Endothelial cell of umbilical vein (primary cell): ENCODE measurements around the gene TEP1. TPM values are rescaled to one million over a fixed set of nuclear protein-coding genes. Genes with fewer than 3 reads are reported as not detected.

Experiments
- BruUV-seq: library from RNA; stranded (reverse); fragments of 400-500 nt; replicated peaks from 2 replicates; lab custom pipeline; 2021; lab: Mats Ljungman, UMichigan
- CTCF ChIA-PET: fragments of 300-600, 350-600 bp; sonication (Branson Sonifier 250); formaldehyde crosslinking; loops from one replicate; lab custom pipeline; 2021; ENCODE audit warnings: antibody characterized with exemption, inconsistent platforms; lab: Charles Lee
- POLR2A ChIA-PET: fragments of 300-600, 350-600 bp; sonication (Branson Sonifier 250); formaldehyde crosslinking; loops from one replicate; lab custom pipeline; 2021; ENCODE audit warnings: antibody characterized with exemption, inconsistent platforms; lab: Charles Lee
- DNase-seq: peaks from one replicate; pipeline ENCODE4 v3.0.0-alpha.2; 2011; ENCODE audit warnings: low read depth, low spot score
- FAIRE-seq: peaks from 2 replicates; lab custom pipeline; 2011; peaks lifted over from hg19 to GRCh38; lab: Jason Lieb, UNC
- H2AFZ ChIP-seq: 2 replicates; pipeline ENCODE4 v1.6.0; 2012; ENCODE audit warnings: low read depth, low read length, control low read depth, inconsistent platforms
- H3K27ac ChIP-seq: 2 replicates; pipeline ENCODE4 v1.5.1; 2011; ENCODE audit warnings: low read depth, mild to moderate bottlenecking, control low read depth, low read length, moderate library complexity; ENCODE audit not compliant: insufficient read depth
- H3K27me3 ChIP-seq, 2 experiments: 2 replicates each; pipeline versions ENCODE4 v1.6.0 to v1.6.1; 2011; ENCODE audit warnings: low read length in 2 of 2, mixed read lengths in 1 of 2; ENCODE audit not compliant: control insufficient read depth in 2 of 2, insufficient read depth in 2 of 2
- H3K36me3 ChIP-seq, 2 experiments: 2 replicates in 1 of 2; 3 replicates in 1 of 2; pipeline ENCODE4 v1.5.1; 2011; ENCODE audit warnings: low read length in 2 of 2, mild to moderate bottlenecking in 1 of 2, moderate library complexity in 1 of 2; ENCODE audit not compliant: control insufficient read depth in 2 of 2, insufficient read depth in 2 of 2; ENCODE audit errors: extremely low read depth in 1 of 2
- H3K4me1 ChIP-seq: 3 replicates; pipeline ENCODE4 v1.5.1; 2011; ENCODE audit warnings: mild to moderate bottlenecking, low read length; ENCODE audit not compliant: control insufficient read depth, insufficient read depth; ENCODE audit errors: extremely low read depth
- H3K4me2 ChIP-seq: 2 replicates; pipeline ENCODE4 v1.6.1; 2011; ENCODE audit warnings: low read length, control low read depth, mixed read lengths; ENCODE audit not compliant: insufficient read depth
- H3K4me3 ChIP-seq, 3 experiments: fragments of 200-600 bp in 1 of 3; sonication (generic), shearing (Covaris generic) in 1 of 3; replicated peaks in 1 of 3; 2 replicates each; pipeline ENCODE4 v1.5.1; 2011 to 2016; ENCODE audit warnings: control low read depth in 3 of 3, low read length in 3 of 3, mild to moderate bottlenecking in 2 of 3, inconsistent platforms in 1 of 3, low read depth in 1 of 3, moderate library complexity in 1 of 3; ENCODE audit not compliant: insufficient read depth in 1 of 3
- H3K79me2 ChIP-seq: 2 replicates; pipeline ENCODE4 v1.6.0; 2012; ENCODE audit warnings: low read length, inconsistent platforms; ENCODE audit not compliant: control insufficient read depth, insufficient read depth
- H3K9ac ChIP-seq: replicated peaks from 2 replicates; pipeline ENCODE3; 2011; ENCODE audit warnings: low read length, control low read depth; ENCODE audit not compliant: insufficient read depth; ENCODE audit errors: extremely low read depth
- H3K9me1 ChIP-seq: replicated peaks from 3 replicates; pipeline ENCODE4 v1.6.0; 2011; ENCODE audit warnings: mild to moderate bottlenecking, low read length; ENCODE audit not compliant: control insufficient read depth, insufficient read depth; ENCODE audit errors: extremely low read depth
- H3K9me3 ChIP-seq: replicated peaks from 2 replicates; pipeline ENCODE4 v1.5.1; 2012; ENCODE audit warnings: low read length, inconsistent platforms; ENCODE audit not compliant: control insufficient read depth, insufficient read depth
- H4K20me1 ChIP-seq: replicated peaks from 2 replicates; pipeline ENCODE3; 2011; ENCODE audit warnings: mild to moderate bottlenecking, low read length; ENCODE audit not compliant: control insufficient read depth, insufficient read depth; ENCODE audit errors: extremely low read depth
- CTCF ChIP-seq, 2 donors: IDR thresholded peaks; 1 replicate in 1 of 2; 2 replicates in 1 of 2; pipeline ENCODE4 v1.5.1; 2011; ENCODE audit warnings: low read length in 2 of 2, mild to moderate bottlenecking in 2 of 2, moderate library complexity in 2 of 2, control low read depth in 1 of 2, inconsistent platforms in 1 of 2, low read depth in 1 of 2; ENCODE audit not compliant: insufficient read depth in 1 of 2; ENCODE audit errors: extremely low read depth in 1 of 2
- EZH2 ChIP-seq: IDR thresholded peaks from 2 replicates; pipeline ENCODE4 v1.6.1; 2012; ENCODE audit warnings: borderline replicate concordance, low read depth, mild to moderate bottlenecking, moderate library complexity, low read length, inconsistent platforms; ENCODE audit not compliant: severe bottlenecking
- FOS ChIP-seq: IDR thresholded peaks from 2 replicates; pipeline ENCODE4 v1.6.1; 2011; ENCODE audit warnings: mild to moderate bottlenecking, low read length, moderate library complexity, borderline replicate concordance; ENCODE audit not compliant: insufficient read depth
- GATA2 ChIP-seq: IDR thresholded peaks from 2 replicates; pipeline ENCODE4 v1.7.0; 2011; ENCODE audit warnings: low read depth, mild to moderate bottlenecking, moderate library complexity, mixed read lengths, low read length; ENCODE audit not compliant: insufficient read length, insufficient read depth
- JUN ChIP-seq: IDR thresholded peaks from 2 replicates; pipeline ENCODE4 v1.6.1; 2011; ENCODE audit warnings: borderline replicate concordance, low read depth; ENCODE audit not compliant: insufficient read length, insufficient read depth
- MAX ChIP-seq: IDR thresholded peaks from 2 replicates; pipeline ENCODE4 v1.6.1; 2011; ENCODE audit not compliant: insufficient read depth, insufficient read length
- MYC ChIP-seq: IDR thresholded peaks from one replicate; pipeline ENCODE4 v1.6.1; 2011; ENCODE audit warnings: mild to moderate bottlenecking, low read depth, low read length
- POLR2A ChIP-seq: IDR thresholded peaks from 2 replicates; pipeline ENCODE4 v1.6.1; 2012; ENCODE audit warnings: low read depth, mild to moderate bottlenecking, control low read depth, low read length
- POLR2AphosphoS5 ChIP-seq: IDR thresholded peaks from 2 replicates; pipeline ENCODE4 v1.6.1; 2012; ENCODE audit warnings: low read depth, mild to moderate bottlenecking, control low read depth, low read length, moderate library complexity; ENCODE audit not compliant: insufficient read depth
- dilution Hi-C: fragments of 300-500 bp; cut with MboI; formaldehyde crosslinking; loops from one replicate; pipeline ENCODE4 v1.15.0; 2019; ENCODE audit warnings: low sequenced_read_pairs; ENCODE audit not compliant: extremely low pct_ligation_motif_present
- intact Hi-C: fragments of 100-400 bp; cut with micrococcal nuclease; formaldehyde crosslinking; loops from one replicate; pipeline ENCODE4 v1.10.0; 2022
- polyA plus RNA-seq, 4 experiments: library from polyadenylated mRNA; depleted of rRNA in 3 of 4; stranded (reverse) in 3 of 4; unstranded in 1 of 4; fragments of >200 nt; gene quantifications; 2 replicates each; pipeline versions ENCODE4 v1.2.1 to v1.2.3, GENCODE V29; 2011 to 2012; ENCODE audit warnings: missing spikeins in 1 of 4
- total RNA-seq: library from RNA; stranded (reverse); gene quantifications from 2 replicates; pipeline ENCODE4 v1.2.3, GENCODE V29; 2021

TEP1 gene
- total and polyA plus RNA-seq, 2 donors (not counting 3 experiments of a cell fraction or from before 2014, with no cell fraction given) = 19.6 to 44.6 TPM

GRCh38 chr14:20375471-20375870, 37.8 kb downstream of the TEP1 start:
- Histone ChIP-seq H3K4me3 (no peak overlapping the region), H3K27ac (no peak overlapping the region), H3K4me1 (no peaks in the 10 kb centered on the region), H3K9ac (no peak overlapping the region), H3K9me1 (no peaks in the 10 kb centered on the region), H3K79me2 (no peaks in the 10 kb centered on the region), H4K20me1 (no peaks in the 10 kb centered on the region), H3K36me3 (peaks cover 16 to 74% of the 10 kb centered on the region in 2 experiments), H3K27me3 (no peaks in the 10 kb centered on the region), H2AFZ (no peak overlapping the region), H3K4me2 (no peak overlapping the region), H3K9me3 (no peaks in the 10 kb centered on the region)
- CTCF ChIA-PET = interaction anchor here (1.4 kb wide), 1 partner anchor 29 kb away, joined by 3 read pairs; no protein-coding TSS in a partner anchor
- dilution Hi-C loops (no loop called here), intact Hi-C loops (no loop called here)
- DNase-seq = no peak
- no TSS peak for BruUV-seq
- no peak for FAIRE-seq
- TF ChIP-seq POLR2A = no peak
- TF ChIP-seq GATA2 = no peak
- no peak for TF ChIP-seq JUN
- TF ChIP-seq POLR2AphosphoS5 = no peak
- TF ChIP-seq MAX = no peak
- no peak for TF ChIP-seq EZH2
- POLR2A ChIA-PET = interaction anchor here (0.5 to 0.9 kb wide), 3 partner anchors 33 to 79 kb away, joined by 3 to 9 read pairs (median 4); partner anchors contain the start of genes APEX1 and OSGEP

GRCh38 chr14:20372796-20373195, 40.5 kb downstream of the TEP1 start:
- intact Hi-C loops (no loop called here), dilution Hi-C loops (no loop called here)
- Histone ChIP-seq H3K9me1 (no peaks in the 10 kb centered on the region), H3K4me1 (no peaks in the 10 kb centered on the region), H3K9ac (no peak overlapping the region), H3K27ac (no peak overlapping the region), H2AFZ (no peak overlapping the region), H3K27me3 (no peaks in the 10 kb centered on the region), H3K4me3 (no peak overlapping the region), H3K36me3 (peaks cover 17 to 63% of the 10 kb centered on the region in 2 experiments), H3K79me2 (no peaks in the 10 kb centered on the region), H4K20me1 (no peaks in the 10 kb centered on the region), H3K4me2 (no peak overlapping the region), H3K9me3 (no peaks in the 10 kb centered on the region)
- ChIA-PET CTCF (interaction anchor here (1.7 kb wide), 1 partner anchor 9 kb away, joined by 4 read pairs; no protein-coding TSS in a partner anchor), POLR2A (interaction anchor here (1.6 kb wide), 1 partner anchor 30 kb away, joined by 3 read pairs; the partner anchor contains the start of gene PARP2)
- DNase-seq = no peak
- FAIRE-seq = no peak
- no TSS peak for BruUV-seq
- TF ChIP-seq POLR2AphosphoS5 (no peak), GATA2 (no peak), MYC (no peak), FOS (no peak), JUN (no peak), POLR2A (no peak), CTCF (IDR thresholded peaks at IDR 0.05; ENCODE audit: extremely low read depth in 1 of 2, insufficient read depth in 1 of 2, low read depth in 1 of 2, low read length in 2 of 2) (no peak)
